Spinal cord (tissue), 10 donors: ENCODE measurements around the gene ZNF280A. TPM values are rescaled to one million over a fixed set of nuclear protein-coding genes. Genes with fewer than 3 reads are reported as not detected.

Source experiments
- DNase-seq, 6 donors: peaks; one replicate each; pipeline versions ENCODE4 v3.0.0 to v3.0.0-alpha.2; 2013 to 2015; ENCODE audit warnings: low spot score in 6 of 6, low read depth in 4 of 6
- H3K27ac ChIP-seq: one replicate; pipeline ENCODE4 v1.5.1; 2013; ENCODE audit warnings: low read depth, low read length, control low read depth
- H3K27me3 ChIP-seq: one replicate; pipeline ENCODE4 v1.6.1; 2013; ENCODE audit warnings: low read length; ENCODE audit not compliant: control insufficient read depth, insufficient read depth
- H3K36me3 ChIP-seq: one replicate; pipeline ENCODE4 v1.6.1; 2013; ENCODE audit warnings: low read length; ENCODE audit not compliant: control insufficient read depth, insufficient read depth
- H3K4me1 ChIP-seq: one replicate; pipeline ENCODE4 v1.6.1; 2013; ENCODE audit warnings: low read length; ENCODE audit not compliant: control insufficient read depth, insufficient read depth
- H3K4me3 ChIP-seq: one replicate; pipeline ENCODE4 v1.5.1; 2013; ENCODE audit warnings: low read depth, low read length, control low read depth
- H3K9me3 ChIP-seq: one replicate; pipeline ENCODE4 v1.6.1; 2013; ENCODE audit warnings: low read length; ENCODE audit not compliant: control insufficient read depth, insufficient read depth
- WGBS: methylation state at CpG from one replicate; pipeline ENCODE4 v1.1.5; 2013; ENCODE audit warnings: missing lambda C conversion rate; ENCODE audit not compliant: insufficient coverage; 5-methylcytosine and 5-hydroxymethylcytosine counted together
- polyA plus RNA-seq, 2 donors: library from polyadenylated mRNA; unstranded; fragments of 120-200 nt; gene quantifications; one replicate each; pipeline ENCODE4 v1.2.1, GENCODE V29; 2013; ENCODE audit not compliant: insufficient read length in 2 of 2
- total RNA-seq, 2 donors: library from RNA; depleted of rRNA in 1 of 2; stranded (reverse); fragments of 120-200 nt in 1 of 2; fragments of >200 nt in 1 of 2; gene quantifications; one replicate each; pipeline versions ENCODE4 v1.2.3 to v1.2.4, GENCODE V29; 2013 to 2014
- donor health status: healthy.

The ZNF280A gene
- total and polyA plus RNA-seq, 4 donors, result 0.10 to 0.50 (median 0.18) TPM; not detected in 1

DNA sequence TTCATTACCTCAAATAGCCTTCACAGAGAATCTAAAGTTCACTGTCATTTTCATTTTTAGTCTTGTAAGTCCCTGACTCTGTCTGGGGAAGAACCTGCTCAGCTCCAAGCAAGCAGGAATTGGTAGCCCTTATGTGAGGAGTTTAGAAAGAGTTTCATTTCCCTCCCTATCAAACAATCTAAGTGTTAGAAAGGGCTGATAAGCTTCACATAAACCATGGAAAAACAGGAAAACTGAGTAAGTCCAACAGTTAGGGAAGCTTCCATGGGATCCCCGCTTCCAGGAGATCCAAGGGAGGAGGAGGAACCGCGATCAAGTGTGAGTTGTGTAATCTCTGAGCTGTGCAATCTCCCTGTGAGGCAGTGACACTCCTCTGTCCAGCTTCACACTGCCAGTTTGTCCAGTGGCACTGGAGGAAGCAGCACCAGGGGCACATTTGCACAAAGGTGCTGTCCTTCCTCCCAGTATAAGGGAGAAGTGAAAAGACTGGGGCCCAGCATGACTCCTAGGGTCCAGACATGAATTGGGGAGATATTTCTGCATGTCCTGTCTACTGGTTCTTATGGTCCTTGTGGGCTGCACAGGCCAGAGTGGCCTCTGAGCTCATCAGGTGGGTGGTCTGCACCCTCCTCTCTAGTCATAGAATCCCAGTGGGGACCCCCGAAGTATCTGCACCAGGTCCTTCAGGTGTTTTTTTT lies 34.7 kb upstream of the ZNF280A start:
- no peak for DNase-seq
- WGBS, result 94% methylated on average over 4 of the region's 4 CpGs
- no peaks in the 10 kb centered on the region for H3K27me3 ChIP-seq
- no peak overlapping the region for H3K27ac ChIP-seq
- H3K4me1 ChIP-seq, result no peaks in the 10 kb centered on the region
- H3K4me3 ChIP-seq, result no peak overlapping the region
- H3K36me3 ChIP-seq, result no peaks in the 10 kb centered on the region
- H3K9me3 ChIP-seq, result no peaks in the 10 kb centered on the region

DNA sequence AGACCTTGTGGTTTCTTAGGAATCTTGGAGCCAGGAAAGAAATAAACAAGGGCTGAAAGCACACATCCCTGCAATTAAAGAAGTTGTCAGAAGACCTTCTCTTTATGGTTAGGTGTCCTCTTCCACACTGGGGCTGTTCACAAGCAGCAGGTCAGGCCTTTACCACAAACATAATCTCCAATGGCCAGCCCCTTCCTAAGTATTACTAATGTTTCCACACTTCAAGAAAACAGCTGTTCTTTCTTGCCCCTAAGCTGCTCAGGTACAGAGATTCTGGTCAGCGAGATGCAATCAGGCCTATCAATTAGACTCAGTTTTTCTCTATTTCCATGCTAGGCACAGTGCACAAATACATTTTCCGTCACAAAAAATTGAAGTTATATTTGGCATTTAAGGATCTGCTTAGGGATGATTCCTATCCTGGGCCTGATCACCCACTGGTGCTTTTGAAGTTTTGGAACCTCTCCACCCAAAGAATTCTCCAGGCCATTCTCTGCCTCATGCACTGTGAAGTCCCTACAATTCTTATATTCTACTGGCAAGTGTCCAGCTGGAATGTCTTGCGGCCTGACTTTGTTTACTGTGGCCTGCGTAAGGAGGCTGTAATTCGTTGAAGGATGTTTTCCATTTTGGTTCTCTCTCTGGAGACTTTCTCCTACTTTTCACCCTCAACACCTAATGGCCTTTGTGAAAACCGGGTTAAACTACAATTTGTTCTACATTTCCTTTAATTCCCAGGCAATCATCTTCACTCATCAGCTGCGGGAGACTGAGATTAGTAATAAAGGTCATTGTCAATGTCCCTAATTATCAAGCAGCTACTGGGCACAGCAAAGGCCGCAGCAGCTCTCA lies 33.9 kb upstream of the ZNF280A start:
- Histone ChIP-seq H3K27ac (no peak overlapping the region), H3K4me1 (no peaks in the 10 kb centered on the region), H3K9me3 (no peaks in the 10 kb centered on the region), H3K27me3 (no peaks in the 10 kb centered on the region), H3K4me3 (no peak overlapping the region), H3K36me3 (no peaks in the 10 kb centered on the region)
- 82% methylated on average over 2 of the region's 8 CpGs for WGBS
- DNase-seq, result peak in 1 of 6 donors; percentile 16

DNA sequence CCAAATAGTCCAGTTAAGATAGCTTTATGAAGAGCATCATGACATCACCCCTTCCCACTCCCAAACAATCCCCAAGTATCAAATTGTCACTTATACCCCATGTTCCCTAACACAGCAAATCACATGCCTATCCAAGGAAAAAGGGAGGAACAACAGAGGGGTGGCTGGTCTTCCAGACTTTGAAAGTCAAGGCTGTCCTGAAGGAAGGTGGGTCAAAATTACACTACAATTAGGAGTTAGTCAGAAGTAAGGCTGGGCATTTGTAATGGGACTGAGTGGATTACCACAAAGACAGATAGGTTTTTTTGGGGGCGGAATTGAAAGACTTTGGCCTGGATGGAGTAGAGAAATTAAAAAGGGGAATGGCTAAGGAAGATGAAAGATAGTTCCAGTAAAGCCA lies 33.1 kb upstream of the ZNF280A start:
- Histone ChIP-seq H3K9me3 (no peaks in the 10 kb centered on the region), H3K27ac (no peak overlapping the region), H3K4me1 (no peaks in the 10 kb centered on the region), H3K36me3 (no peaks in the 10 kb centered on the region), H3K27me3 (no peaks in the 10 kb centered on the region), H3K4me3 (no peak overlapping the region)
- no CpG with 5 or more reads among the region's 1 CpG for WGBS
- no peak for DNase-seq

DNA sequence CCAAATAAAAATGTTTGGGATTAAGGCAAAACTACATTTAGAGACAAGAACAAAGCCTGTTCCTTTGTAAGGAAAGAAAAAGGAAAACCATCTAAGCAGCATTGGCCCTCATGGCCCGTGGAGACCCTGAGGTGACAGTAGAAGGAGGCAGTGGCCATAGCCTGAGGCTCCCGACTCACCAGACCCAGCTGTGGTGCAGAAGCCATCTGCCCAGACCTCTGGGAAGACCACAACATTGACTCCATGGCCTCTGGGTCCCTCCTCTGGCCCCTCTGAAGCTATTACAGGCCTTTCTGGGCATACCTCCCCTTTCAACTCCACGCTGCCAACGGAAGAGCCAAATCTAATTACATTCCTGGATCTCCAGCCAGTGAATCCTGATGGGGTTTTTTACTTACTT lies 32.6 kb upstream of the ZNF280A start:
- no peaks in the 10 kb centered on the region for H3K4me1 ChIP-seq
- H3K9me3 ChIP-seq, result no peaks in the 10 kb centered on the region
- no peaks in the 10 kb centered on the region for H3K36me3 ChIP-seq
- no peak overlapping the region for H3K4me3 ChIP-seq
- H3K27ac ChIP-seq, result no peak overlapping the region
- no peaks in the 10 kb centered on the region for H3K27me3 ChIP-seq
- DNase-seq, result no peak
- 54% methylated on average over 2 of the region's 4 CpGs for WGBS

DNA sequence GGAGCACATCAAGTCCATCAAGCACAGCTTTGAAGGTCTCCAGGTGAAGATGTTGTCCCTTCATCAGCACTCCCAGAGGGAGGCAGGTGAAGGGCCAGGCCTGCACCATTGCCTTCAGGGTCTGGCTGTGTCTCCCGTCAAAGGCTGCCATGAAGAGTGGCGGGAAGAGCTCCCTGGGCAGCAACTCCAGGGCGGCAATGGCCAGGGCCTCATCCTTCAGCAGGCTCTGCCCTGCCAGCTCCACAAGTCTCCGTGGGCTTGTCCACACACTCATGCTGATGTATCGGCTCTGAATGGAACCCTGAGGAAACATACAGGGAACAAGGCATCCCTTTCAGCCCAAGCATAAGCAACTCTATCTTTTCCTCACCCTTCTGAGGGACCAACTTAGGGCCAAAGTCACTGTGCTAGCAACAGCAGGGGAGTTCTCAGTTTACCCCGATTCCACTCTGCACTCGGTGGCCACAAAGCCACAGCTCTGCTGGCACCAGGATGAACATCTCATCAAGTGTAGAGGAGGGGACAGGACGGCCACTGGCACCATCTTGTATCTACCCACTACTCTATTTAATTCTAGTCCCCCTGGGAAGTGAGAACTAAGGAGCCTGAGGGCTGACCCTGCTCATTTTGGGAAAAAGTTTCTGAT lies 30.8 kb upstream of the ZNF280A start:
- H3K36me3 ChIP-seq, result no peaks in the 10 kb centered on the region
- H3K4me3 ChIP-seq, result no peak overlapping the region
- H3K27me3 ChIP-seq, result no peaks in the 10 kb centered on the region
- no peaks in the 10 kb centered on the region for H3K9me3 ChIP-seq
- no peak for DNase-seq
- H3K27ac ChIP-seq, result no peak overlapping the region
- no peaks in the 10 kb centered on the region for H3K4me1 ChIP-seq
- WGBS, result 91% methylated on average over 6 of the region's 8 CpGs

DNA sequence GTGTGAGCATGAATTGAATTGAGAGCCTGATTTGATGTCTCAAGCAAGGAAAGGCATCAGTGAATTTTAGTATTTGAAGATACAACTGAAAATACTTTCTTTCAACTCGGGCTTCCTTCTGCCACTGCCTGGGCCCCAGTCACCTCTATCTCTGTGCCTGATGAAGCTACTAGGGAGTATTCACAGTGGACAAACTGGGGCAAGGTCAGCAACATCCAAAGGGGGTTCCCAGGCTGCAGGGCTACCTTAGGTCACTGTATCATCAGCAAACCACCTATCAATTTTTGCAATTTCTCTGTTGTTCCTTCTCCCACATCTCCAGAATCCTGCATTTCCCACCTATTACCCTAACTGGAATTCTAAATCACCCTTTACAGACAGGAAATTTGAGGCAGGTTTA lies 28.8 kb upstream of the ZNF280A start:
- Histone ChIP-seq H3K27ac (no peak overlapping the region), H3K36me3 (no peaks in the 10 kb centered on the region), H3K4me3 (no peak overlapping the region), H3K27me3 (no peaks in the 10 kb centered on the region), H3K9me3 (no peaks in the 10 kb centered on the region), H3K4me1 (no peaks in the 10 kb centered on the region)
- DNase-seq, result no peak
- 50% methylated on average over 1 of the region's 1 CpG for WGBS

DNA sequence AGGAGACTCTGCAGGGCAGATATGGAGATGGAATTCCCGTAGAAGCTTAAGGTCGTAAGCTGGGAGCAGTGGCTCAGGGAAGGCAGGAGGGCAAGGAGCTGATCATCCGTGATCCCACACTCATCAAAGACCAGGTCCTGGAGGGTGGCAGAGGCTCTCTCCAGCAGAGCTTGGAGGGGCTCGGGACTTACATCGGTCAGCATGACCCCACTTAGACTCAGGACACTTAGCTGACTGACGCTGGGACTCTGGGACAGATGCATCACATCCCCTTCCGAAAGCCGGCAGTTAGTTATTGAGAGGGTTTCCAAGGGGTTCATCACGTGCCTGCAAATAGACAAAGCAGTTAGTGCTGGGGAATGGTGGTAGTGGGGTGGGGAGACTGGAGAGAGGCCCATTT lies 28.2 kb upstream of the ZNF280A start:
- 56% methylated on average over 4 of the region's 9 CpGs for WGBS
- no peaks in the 10 kb centered on the region for H3K36me3 ChIP-seq
- no peaks in the 10 kb centered on the region for H3K27me3 ChIP-seq
- H3K4me3 ChIP-seq, result no peak overlapping the region
- H3K4me1 ChIP-seq, result no peaks in the 10 kb centered on the region
- DNase-seq, result no peak
- no peak overlapping the region for H3K27ac ChIP-seq
- H3K9me3 ChIP-seq, result no peaks in the 10 kb centered on the region

DNA sequence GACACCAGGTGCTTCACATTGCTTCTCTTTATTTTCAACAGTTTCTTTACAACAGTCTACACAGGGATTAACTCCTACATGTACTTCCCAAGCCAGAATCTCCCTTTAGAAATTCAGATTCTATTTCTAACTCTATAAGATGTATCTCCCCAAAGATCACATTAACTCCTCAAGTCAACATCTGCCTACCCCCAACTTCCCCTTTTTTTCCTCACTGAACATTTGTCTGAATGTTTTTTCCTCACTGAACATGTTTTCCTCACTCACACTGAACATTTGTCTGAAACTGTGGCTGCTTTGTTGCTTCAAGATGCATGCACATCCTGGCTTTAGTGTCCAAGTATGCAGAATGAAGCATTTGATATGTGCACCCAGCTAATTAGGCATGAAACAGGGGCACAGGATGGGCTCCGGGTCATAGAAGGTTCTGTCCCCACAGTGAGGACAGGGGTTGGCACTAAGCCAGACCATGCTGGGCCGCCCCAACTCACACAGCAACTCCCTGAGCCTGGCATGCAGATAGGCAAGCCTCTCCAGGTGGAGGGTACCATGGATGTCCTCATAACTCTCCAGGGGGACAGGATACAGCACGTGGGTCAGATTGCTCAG lies 27.7 kb upstream of the ZNF280A start:
- 54% methylated on average over 3 of the region's 3 CpGs for WGBS
- Histone ChIP-seq H3K27me3 (no peaks in the 10 kb centered on the region), H3K27ac (no peak overlapping the region), H3K4me1 (no peaks in the 10 kb centered on the region), H3K4me3 (no peak overlapping the region), H3K9me3 (no peaks in the 10 kb centered on the region), H3K36me3 (no peaks in the 10 kb centered on the region)
- DNase-seq, result peak in 1 of 6 donors; percentile 4

DNA sequence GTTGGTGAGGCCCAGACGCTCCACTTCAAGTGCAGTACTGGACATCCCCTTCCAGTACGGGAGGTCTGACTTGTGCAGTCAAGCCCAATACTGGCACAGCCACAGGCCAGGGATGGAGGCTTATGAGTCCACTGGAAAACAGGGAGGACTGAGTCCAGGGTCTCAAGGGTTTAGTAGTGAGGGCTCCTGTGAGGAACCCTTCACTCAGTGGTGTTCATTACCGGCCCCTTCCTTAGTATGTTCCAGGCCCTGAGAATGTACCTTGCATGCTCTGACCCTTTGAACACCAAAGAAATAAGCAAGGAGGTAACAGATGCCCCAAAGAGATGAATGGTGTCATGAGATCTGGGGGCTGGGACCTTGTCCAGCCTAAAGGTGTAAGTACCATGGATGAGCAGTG lies 27.2 kb upstream of the ZNF280A start:
- no peaks in the 10 kb centered on the region for H3K9me3 ChIP-seq
- no peak for DNase-seq
- H3K27ac ChIP-seq, result no peak overlapping the region

More for the DNA sequence above, 27.2 kb upstream of the ZNF280A start:
- Histone ChIP-seq H3K36me3 (no peaks in the 10 kb centered on the region), H3K4me1 (no peaks in the 10 kb centered on the region), H3K4me3 (no peak overlapping the region), H3K27me3 (no peaks in the 10 kb centered on the region)
- WGBS, result 94% methylated on average over 3 of the region's 3 CpGs
